ENCODE results near the gene DUOX1.

The DUOX1 gene

DNA sequence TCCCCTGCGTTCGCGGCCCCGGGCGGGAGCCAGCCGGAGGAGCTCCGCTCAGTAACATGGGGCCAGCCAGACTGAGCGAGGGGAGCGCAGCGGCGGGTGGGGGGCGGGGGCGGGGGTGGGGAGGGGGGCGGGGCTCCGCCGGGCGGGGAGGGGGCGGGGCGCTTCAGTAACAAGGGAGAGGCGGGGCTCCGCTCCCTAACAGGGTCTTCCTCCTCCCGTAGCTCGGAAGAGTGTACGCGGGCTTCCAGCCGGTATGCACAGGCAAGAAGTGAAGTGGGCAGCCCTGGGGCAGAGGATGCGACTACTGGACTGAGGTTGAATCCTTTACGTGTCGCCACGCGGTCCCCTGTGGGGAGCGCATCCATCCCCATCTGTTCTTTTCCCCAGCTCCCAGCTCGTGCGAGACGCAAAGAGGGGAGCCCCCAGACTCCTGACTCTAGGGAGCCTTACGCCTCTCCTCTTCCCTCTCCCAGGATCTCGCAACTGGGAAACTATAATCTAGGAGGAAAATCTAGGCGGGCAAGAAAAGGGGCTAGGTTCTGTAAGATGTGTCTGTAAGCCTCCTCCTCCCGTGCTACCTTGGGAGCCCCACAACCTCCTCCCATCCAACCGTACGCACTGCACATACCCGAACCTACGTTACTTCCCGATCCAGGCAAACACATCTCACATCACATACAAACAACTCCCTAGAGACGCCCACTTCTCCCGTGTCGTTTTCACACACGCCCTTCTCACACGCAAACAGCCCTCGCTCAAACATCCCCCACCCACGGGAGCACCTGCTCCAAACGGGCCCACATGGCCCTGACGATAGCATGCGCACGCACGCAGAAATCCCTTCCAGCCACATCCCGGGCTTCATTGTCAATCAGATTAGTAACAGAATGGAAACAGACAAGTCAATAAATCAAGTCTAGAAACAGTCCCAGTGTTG is 58.4 kb downstream of the DUOX1 start, which contains the start of gene SHF:
SHF (minus strand) TSS at position 73 of the 937 bp plus-strand sequence; CDS start at position 58, 15 bp downstream.
- DNase-seq (ENCODE audit: low spot score): no peak

DNA sequence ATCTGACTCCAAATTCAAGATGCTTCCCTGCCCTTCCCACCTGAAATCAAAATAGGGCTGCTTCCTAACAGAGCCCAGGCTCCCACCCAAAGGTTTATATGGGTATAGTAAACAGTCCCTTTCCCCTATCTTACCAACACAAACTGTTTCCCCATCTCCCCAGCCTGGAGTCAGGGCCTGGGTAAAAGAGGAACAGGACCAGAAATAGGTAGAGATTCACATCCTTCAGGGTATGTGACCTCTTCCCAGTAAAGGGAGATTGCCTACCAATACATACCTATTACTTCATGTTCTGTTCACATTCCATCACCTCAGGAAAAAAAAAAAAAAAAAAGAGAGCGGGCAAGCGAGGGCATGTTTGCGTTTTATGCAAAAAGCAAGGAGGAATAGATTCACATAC is 67.7 kb downstream of the DUOX1 start:
- no peak for DNase-seq (ENCODE audit: low spot score)

GRCh38 chr15:45198337-45199135 is 68.7 kb downstream of the DUOX1 start:
- DNase-seq (ENCODE audit: low spot score): peak; percentile 95

DNA sequence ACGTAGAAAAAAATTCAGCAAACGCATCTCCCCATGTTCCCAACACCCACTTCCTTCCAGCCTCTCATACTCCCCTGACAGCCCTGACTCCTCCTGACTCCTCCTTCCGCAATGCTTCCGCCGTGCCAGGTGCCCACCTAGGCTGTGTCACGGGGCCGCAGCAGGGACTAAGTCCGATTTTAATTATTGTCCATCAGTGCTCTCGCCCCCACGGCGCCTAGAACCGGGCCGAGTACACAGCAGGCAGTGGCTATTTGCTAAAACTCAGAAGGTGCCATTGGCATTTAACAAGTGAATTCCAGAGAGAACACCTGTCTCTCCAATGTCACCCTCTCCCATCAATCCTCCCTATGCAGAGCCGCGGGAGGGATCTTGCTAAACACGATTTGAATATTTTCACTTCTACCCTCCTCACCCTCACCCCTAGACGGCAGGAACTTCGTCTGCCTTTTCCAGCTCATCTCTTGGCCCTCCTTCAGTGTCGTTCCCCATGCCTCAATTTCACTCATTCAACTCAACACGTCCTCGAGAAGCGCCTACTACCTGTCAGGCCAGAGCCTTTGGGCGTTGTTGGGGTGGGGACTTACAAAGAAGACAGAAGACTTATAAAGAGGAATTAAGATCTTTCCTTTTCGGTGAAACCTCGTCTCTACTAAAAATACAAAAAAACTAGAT is 69.5 kb downstream of the DUOX1 start:
- peak; percentile 34 for DNase-seq (ENCODE audit: low spot score)

DNA sequence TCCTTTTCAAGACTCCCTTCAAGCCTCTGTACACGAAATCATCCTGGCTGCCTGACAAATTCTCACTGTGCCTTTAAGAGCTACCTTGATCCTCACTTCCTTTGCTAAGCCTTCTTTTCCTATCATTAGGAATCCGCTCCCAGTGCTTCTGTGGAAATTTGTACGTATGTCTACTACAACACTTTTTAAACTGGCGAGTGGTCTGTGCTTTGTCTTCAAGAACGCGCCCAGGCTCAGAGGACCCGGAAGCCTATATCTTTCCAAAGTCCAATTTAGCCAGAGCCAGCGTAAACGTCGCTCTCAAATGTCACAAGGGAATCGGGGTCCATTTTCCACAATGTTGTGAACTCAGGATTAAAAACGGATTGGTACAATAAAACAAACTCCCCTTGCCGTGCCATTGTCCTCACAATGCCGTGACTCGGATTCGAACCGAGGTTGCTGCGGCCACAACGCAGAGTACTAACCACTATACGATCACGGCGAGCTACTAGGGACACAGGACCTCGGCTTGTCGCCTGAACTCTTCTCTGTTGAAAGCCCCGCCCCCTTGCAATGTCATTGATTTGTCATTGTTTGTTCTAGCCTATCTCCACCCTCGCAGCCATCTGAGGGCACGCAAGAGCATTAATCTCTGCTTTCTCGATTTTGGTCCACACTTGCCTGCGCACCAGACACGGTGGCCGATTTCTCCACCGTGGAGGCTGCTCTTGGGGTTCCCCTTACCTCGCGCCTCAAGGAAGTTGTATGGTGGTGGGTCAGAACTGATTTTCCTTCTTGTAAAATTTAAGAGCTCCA is 70.4 kb downstream of the DUOX1 start:
- peak; percentile 88 for DNase-seq (ENCODE audit: low spot score)

DNA sequence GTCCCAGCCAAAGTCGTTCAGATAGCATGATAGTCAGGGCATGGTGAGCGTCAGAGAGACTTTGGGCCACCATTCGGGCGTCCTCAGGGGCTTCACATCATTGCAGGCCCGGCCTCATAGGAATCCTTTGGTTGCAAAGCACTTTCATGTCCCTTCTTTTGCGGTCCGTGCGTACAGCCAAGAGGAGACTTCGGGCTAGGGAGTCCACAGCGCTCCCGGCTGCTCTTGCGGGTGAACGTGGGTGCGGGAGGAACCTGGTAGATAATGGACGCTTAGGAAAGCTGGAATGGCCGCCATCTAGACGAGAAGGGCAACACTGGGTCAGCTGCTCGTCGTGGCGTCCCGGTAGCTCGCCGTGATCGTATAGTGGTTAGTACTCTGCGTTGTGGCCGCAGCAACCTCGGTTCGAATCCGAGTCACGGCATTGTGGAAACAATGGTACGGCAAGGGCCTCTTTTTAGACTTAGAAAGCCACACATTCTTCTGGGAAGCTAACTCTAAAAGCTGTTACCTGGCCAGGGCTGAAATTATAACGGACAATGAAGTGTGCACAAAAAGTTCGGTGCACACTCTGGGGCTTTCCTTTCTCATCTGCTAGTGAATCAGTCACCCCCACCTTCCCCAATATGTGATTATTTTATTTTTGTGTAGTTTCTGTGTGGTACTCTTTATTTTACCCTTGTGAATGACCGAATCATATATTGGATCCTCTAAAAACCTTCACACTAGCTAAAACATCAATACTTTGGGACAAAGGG is 71.2 kb downstream of the DUOX1 start:
- peak; percentile 53 for DNase-seq (ENCODE audit: low spot score)

DNA sequence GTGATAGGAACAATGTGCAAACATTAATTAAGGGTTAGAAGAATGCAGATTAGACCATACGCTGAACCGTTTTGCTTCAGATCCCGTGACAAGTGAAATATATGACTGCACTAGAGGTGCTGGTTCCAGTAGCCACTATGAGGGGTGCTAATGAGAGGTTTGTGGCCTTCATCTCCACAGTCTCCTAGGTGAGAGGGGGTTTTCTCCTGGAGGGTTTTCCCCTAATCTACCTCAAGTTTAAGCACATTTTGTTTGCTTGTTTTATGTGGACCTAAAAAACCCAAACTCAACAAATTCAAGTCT is 71.7 kb downstream of the DUOX1 start:
- no peak for DNase-seq (ENCODE audit: low spot score)

GRCh38 chr15:45201869-45202268 is 72.1 kb downstream of the DUOX1 start:
- no peak for DNase-seq (ENCODE audit: low spot score)

DNA sequence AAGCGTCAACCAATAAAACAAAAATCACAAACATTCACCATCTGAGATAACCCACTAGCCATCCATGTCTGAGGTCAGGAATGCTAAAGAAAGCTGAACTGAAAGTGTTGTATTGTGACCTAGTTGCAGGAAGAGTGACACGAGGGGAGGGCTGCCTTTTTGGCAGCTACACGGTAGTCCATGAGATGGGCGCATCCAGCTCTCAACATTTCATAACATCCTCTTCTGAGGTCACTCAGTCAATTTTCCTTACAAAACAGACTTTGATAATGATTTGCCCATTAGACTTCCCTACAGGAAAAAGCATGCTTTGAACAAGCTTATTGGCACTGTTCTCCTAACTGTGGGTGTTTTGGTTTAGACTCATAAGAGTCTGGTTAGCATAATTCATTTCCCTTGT is 73.4 kb downstream of the DUOX1 start:
- DNase-seq (ENCODE audit: low spot score): no peak

GRCh38 chr15:45205192-45205591 is 75.4 kb downstream of the DUOX1 start:
- peak; percentile 58 for DNase-seq (ENCODE audit: low spot score)

DNA sequence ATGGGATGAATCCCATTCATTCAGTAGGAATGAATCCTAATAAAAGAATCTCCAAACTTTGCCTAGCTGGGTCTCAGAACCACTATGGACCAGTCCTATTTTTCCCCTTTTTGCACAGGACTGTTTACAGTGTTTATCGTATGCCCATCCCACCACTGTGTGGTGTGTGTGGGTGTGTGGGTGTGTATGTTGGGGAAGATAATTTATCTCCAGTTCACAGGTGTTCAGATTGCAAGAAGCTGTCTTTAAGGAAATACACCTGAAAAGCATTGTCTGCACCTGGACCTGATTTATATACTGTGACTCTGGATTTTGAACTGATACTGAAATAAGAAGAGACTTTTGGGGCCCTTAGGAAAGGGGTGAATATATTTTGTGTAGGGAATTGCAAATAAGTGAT is 82.7 kb downstream of the DUOX1 start:
- DNase-seq (ENCODE audit: low spot score): no peak

Measured in hematopoietic multipotent progenitor cell treated with erythropoietin and hydrocortisone succinate and interleukin-3 and kit ligand, for 15 days (in vitro differentiated cells).